NCI-H1105 (cell line): ENCODE measurements around the gene PCDH19.

Experiments used
- DNase-seq: peaks from one replicate; lab custom pipeline; 2025; lab: John Stamatoyannopoulos, UW

PCDH19 gene

GRCh38 chrX:100407147-100407783 lies 2.8 kb downstream of the PCDH19 start:
- DNase-seq: no peak

GRCh38 chrX:100405424-100405823 lies 4.6 kb downstream of the PCDH19 start:
- no peak for DNase-seq

- DNase-seq: no peak
Measured at GRCh38 chrX:100404851-100405250, 5.2 kb downstream of the PCDH19 start.

- DNase-seq: no peak
Measured at GRCh38 chrX:100395781-100396180, 14.3 kb downstream of the PCDH19 start.

GRCh38 chrX:100381619-100382018 lies 28.5 kb downstream of the PCDH19 start:
- no peak for DNase-seq

GRCh38 chrX:100379388-100379986 lies 30.6 kb downstream of the PCDH19 start:
- DNase-seq: no peak

- no peak for DNase-seq
Measured at GRCh38 chrX:100377826-100378225, 32.2 kb downstream of the PCDH19 start.

- no peak for DNase-seq
Measured at GRCh38 chrX:100376576-100376975, 33.5 kb downstream of the PCDH19 start.

- no peak for DNase-seq
Measured at GRCh38 chrX:100373673-100374072, 36.4 kb downstream of the PCDH19 start.

GRCh38 chrX:100368167-100368566 lies 41.9 kb downstream of the PCDH19 start:
- no peak for DNase-seq

GRCh38 chrX:100363896-100364295 lies 46.2 kb downstream of the PCDH19 start:
- DNase-seq: no peak

- no peak for DNase-seq
Measured at GRCh38 chrX:100358766-100359165, 51.3 kb downstream of the PCDH19 start.

- DNase-seq: no peak
Measured at GRCh38 chrX:100356351-100356896, 53.6 kb downstream of the PCDH19 start.

- DNase-seq: no peak
Measured at GRCh38 chrX:100355680-100356079, 54.4 kb downstream of the PCDH19 start.

- DNase-seq: peak; percentile 40
Measured at GRCh38 chrX:100353326-100353725, 56.7 kb downstream of the PCDH19 start.

- DNase-seq: no peak
Measured at GRCh38 chrX:100350704-100351489, 59.2 kb downstream of the PCDH19 start.

GRCh38 chrX:100349391-100349790 lies 60.7 kb downstream of the PCDH19 start:
- no peak for DNase-seq

- DNase-seq: no peak
Measured at GRCh38 chrX:100341142-100341510, 68.9 kb downstream of the PCDH19 start.

- DNase-seq: no peak
Measured at GRCh38 chrX:100340491-100341141, 69.5 kb downstream of the PCDH19 start.

GRCh38 chrX:100328351-100328750 lies 81.7 kb downstream of the PCDH19 start:
- DNase-seq: peak; percentile 48

GRCh38 chrX:100319716-100320115 lies 90.4 kb downstream of the PCDH19 start:
- no peak for DNase-seq

- DNase-seq: peak; percentile 82
Measured at GRCh38 chrX:100316987-100317386, 93.1 kb downstream of the PCDH19 start.
